K562 (cell line): Measurements from ENCODE around the gene KIF15. TPM values are rescaled to one million over a fixed set of nuclear protein-coding genes. Genes with fewer than 3 reads are reported as not detected.

Source experiments
- DIDO1 ChIP-seq: fragments of 450-650 bp; IDR thresholded peaks from 2 replicates; pipeline ENCODE4 v1.6.1; 2016; ENCODE audit warnings: low read depth, missing biosample characterization, missing genetic modification characterization
- E2F3 ChIP-seq: fragments of 250-450 bp; sonication (Bioruptor Pico); IDR thresholded peaks from 2 replicates; pipeline ENCODE4 v1.4.0; 2020; ENCODE audit warnings: mild to moderate bottlenecking
- E2F6 ChIP-seq, 2 experiments: IDR thresholded peaks; 2 replicates each; pipeline ENCODE4 v1.6.1; 2011; ENCODE audit warnings: borderline replicate concordance in 1 of 2, control low read depth in 1 of 2, low read depth in 1 of 2, low read length in 1 of 2, mild to moderate bottlenecking in 1 of 2, mixed read lengths in 1 of 2, moderate library complexity in 1 of 2; ENCODE audit not compliant: insufficient read depth in 1 of 2, insufficient read length in 1 of 2, poor library complexity in 1 of 2, severe bottlenecking in 1 of 2; ENCODE audit errors: extremely low read depth in 1 of 2
- FOXO4 ChIP-seq: fragments of 450-650 bp; formaldehyde crosslinking; IDR thresholded peaks from 2 replicates; pipeline ENCODE4 v1.4.0; 2020; ENCODE audit warnings: mild to moderate bottlenecking, moderate library complexity
- HDAC2 ChIP-seq: fragments of 450-650 bp; IDR thresholded peaks from 2 replicates; pipeline ENCODE4 v1.6.1; 2016; ENCODE audit warnings: mild to moderate bottlenecking
- HMG20B ChIP-seq: fragments of 250-450 bp; sonication (Bioruptor Pico); IDR thresholded peaks from 2 replicates; pipeline ENCODE4 v1.5.0; 2021; ENCODE audit warnings: mild to moderate bottlenecking
- JUN ChIP-seq, 2 experiments: sonication (generic) in 1 of 2; formaldehyde crosslinking in 1 of 2; IDR thresholded peaks; 2 replicates each; pipeline versions ENCODE4 v1.6.1 to v1.8.0; 2012 to 2022; ENCODE audit warnings: borderline replicate concordance in 2 of 2, mild to moderate bottlenecking in 2 of 2, improper control_type of control experiment in 1 of 2, low read depth in 1 of 2, low read length in 1 of 2, missing genetic modification reagents in 1 of 2
- KAT2B ChIP-seq: IDR thresholded peaks from one replicate; pipeline ENCODE4 v1.6.1; 2012; ENCODE audit warnings: low read depth, mild to moderate bottlenecking, control low read depth, inconsistent platforms, low read length, moderate library complexity
- MAX ChIP-seq: sonication (generic); formaldehyde crosslinking; IDR thresholded peaks from 2 replicates; pipeline ENCODE4 v1.9.0; 2022; ENCODE audit warnings: mild to moderate bottlenecking, missing genetic modification reagents
- MEF2A ChIP-seq: IDR thresholded peaks from 2 replicates; pipeline ENCODE4 v1.6.1; 2011; ENCODE audit warnings: low read depth, mild to moderate bottlenecking, low read length, moderate library complexity; ENCODE audit not compliant: control insufficient read depth
- NUFIP1 ChIP-seq: fragments of 450-650 bp; IDR thresholded peaks from 2 replicates; pipeline ENCODE4 v1.6.1; 2018; ENCODE audit not compliant: partially characterized antibody
- POLR2AphosphoS2 ChIP-seq: IDR thresholded peaks from 2 replicates; pipeline ENCODE4 v1.6.1; 2012; ENCODE audit warnings: low read length, improper control_type of control experiment
- PREB ChIP-seq: sonication (generic); formaldehyde crosslinking; IDR thresholded peaks from 2 replicates; pipeline ENCODE4 v1.8.1; 2023; ENCODE audit warnings: mild to moderate bottlenecking, missing genetic modification reagents
- TEAD4 ChIP-seq, 2 experiments: sonication (generic) in 1 of 2; formaldehyde crosslinking in 1 of 2; IDR thresholded peaks; 2 replicates each; pipeline versions ENCODE4 v1.6.1 to v1.8.0; 2012 to 2022; ENCODE audit warnings: borderline replicate concordance in 1 of 2, inconsistent platforms in 1 of 2, low read length in 1 of 2, mild to moderate bottlenecking in 1 of 2, missing genetic modification reagents in 1 of 2
- XRCC5 ChIP-seq: fragments of 200-400 bp; formaldehyde crosslinking; IDR thresholded peaks from 2 replicates; pipeline ENCODE4 v1.6.1; 2017; ENCODE audit warnings: low read depth, mild to moderate bottlenecking, low read length
- ZFPM2 ChIP-seq: fragments of 250-450 bp; sonication (Bioruptor Pico); IDR thresholded peaks from 2 replicates; pipeline ENCODE4 v1.5.1; 2022; ENCODE audit warnings: mild to moderate bottlenecking
- ZNF121 ChIP-seq: sonication (generic); formaldehyde crosslinking; conservative IDR thresholded peaks from 2 replicates; pipeline ENCODE4 v1.8.0; 2022; ENCODE audit warnings: missing genetic modification reagents
- ZNF175 ChIP-seq: fragments of 200-800 bp; sonication (Bioruptor generic); IDR thresholded peaks from 2 replicates; pipeline ENCODE4 v1.6.1; 2016; ENCODE audit warnings: low read depth, mild to moderate bottlenecking, missing genetic modification characterization, missing compliant biosample characterization
- ZNF184 ChIP-seq: sonication (generic); formaldehyde crosslinking; IDR thresholded peaks from 2 replicates; pipeline ENCODE4 v1.5.0; 2020; ENCODE audit warnings: missing genetic modification reagents
- ZNF197 ChIP-seq: fragments of 200-800 bp; sonication (Bioruptor generic); IDR thresholded peaks from 2 replicates; pipeline ENCODE4 v1.6.1; 2016; ENCODE audit warnings: low read depth, missing genetic modification characterization, missing compliant biosample characterization
- ZNF232 ChIP-seq: sonication (generic); formaldehyde crosslinking; IDR thresholded peaks from 2 replicates; pipeline ENCODE4 v1.8.0; 2022; ENCODE audit warnings: mild to moderate bottlenecking, missing genetic modification reagents
- ZNF3 ChIP-seq: fragments of 250-450 bp; sonication (Bioruptor Pico); IDR thresholded peaks from 2 replicates; pipeline ENCODE4 v1.5.0; 2021; ENCODE audit warnings: mild to moderate bottlenecking, moderate library complexity
- ZNF408 ChIP-seq: fragments of 250-450 bp; sonication (Bioruptor Pico); IDR thresholded peaks from 2 replicates; pipeline ENCODE4 v1.4.0; 2020; ENCODE audit warnings: low read depth, mild to moderate bottlenecking, moderate library complexity
- polyA plus RNA-seq, 8 experiments: library from polyadenylated mRNA; depleted of rRNA in 4 of 8; stranded (reverse) in 5 of 8; unstranded in 3 of 8; fragments of >200 nt; fragmentation: Nextera tagmentation in 2 of 8; fragmentation: Illumina TruSeq in 1 of 8; extraction: Ambion mirVana in 2 of 8; extraction: Trizol in 1 of 8; gene quantifications; 2 replicates each; pipeline versions ENCODE4 v1.2.1 to v1.2.3, GENCODE V29; 2011 to 2014; ENCODE audit warnings: inconsistent platforms in 1 of 8, missing spikeins in 1 of 8
- total RNA-seq, 7 experiments: library from RNA; depleted of rRNA in 6 of 7; stranded (reverse); fragments of >200 nt in 6 of 7; fragmentation: Illumina TruSeq in 2 of 7; extraction: Trizol in 2 of 7; gene quantifications; 2 replicates each; pipeline versions ENCODE4 v1.2.1 to v1.2.3, GENCODE V29; 2011 to 2021; ENCODE audit warnings: low replicate concordance in 1 of 7

Gene KIF15
- total and polyA plus RNA-seq, 9 of the 15 experiments (the other 6 are each of a cell fraction or from before 2014, with no cell fraction given): 9.0 to 45.9 (median 26.0) TPM

GRCh38 chr3:44761424-44762169 lies at the start of gene KIF15, which contains the start of gene KIAA1143 (continued):
- TF ChIP-seq E2F6 (IDR thresholded peaks at IDR 0.05; ENCODE audit: borderline replicate concordance in 1 of 2, extremely low read depth in 1 of 2, insufficient read depth in 1 of 2, insufficient read length in 1 of 2, low read depth in 1 of 2, low read length in 1 of 2, poor library complexity in 1 of 2, severe bottlenecking in 1 of 2): peak; percentile 89 to 92
- TF ChIP-seq NUFIP1: no peak
- peak; percentile 96 for TF ChIP-seq DIDO1 (tag)
- TF ChIP-seq PREB (CRISPR knock-in tag): peak; percentile 89
- no peak for TF ChIP-seq ZNF121
- peak; percentile 94 for TF ChIP-seq MAX (CRISPR knock-in tag)
- TF ChIP-seq ZNF232 (CRISPR knock-in tag): no peak
- TF ChIP-seq FOXO4 (CRISPR knock-in tag): peak; percentile 23; the same call in 1 of the 2 replicates
- peak; percentile 93 for TF ChIP-seq ZNF175 (CRISPR knock-in tag)
- no peak for TF ChIP-seq ZNF3 (CRISPR knock-in tag)
- no peak for TF ChIP-seq ZNF408 (CRISPR knock-in tag)
- TF ChIP-seq HDAC2: peak; percentile 89
- 0 out of 2 replicates have a peak, but pooled peaks have one; percentile 72 for TF ChIP-seq XRCC5
- peak; percentile 81 for TF ChIP-seq ZNF197
- 0 out of 2 replicates have a peak, but pooled peaks have one; percentile 53 for TF ChIP-seq POLR2AphosphoS2
- TF ChIP-seq MEF2A: no peak
- TF ChIP-seq JUN (IDR thresholded peaks at IDR 0.05; ENCODE audit: borderline replicate concordance, low read depth, low read length): peak; percentile 83
- TF ChIP-seq JUN (CRISPR knock-in tag; IDR thresholded peaks at IDR 0.05; ENCODE audit: borderline replicate concordance): peak; percentile 82; the same call in 1 of the 2 replicates
- no peak for TF ChIP-seq HMG20B (CRISPR knock-in tag)
- TF ChIP-seq ZNF184: no peak
- TF ChIP-seq KAT2B: no peak
- TF ChIP-seq E2F3 (CRISPR knock-in tag): peak; percentile 98
- TF ChIP-seq TEAD4 (IDR thresholded peaks at IDR 0.05; ENCODE audit: low read length): peak; percentile 80
- TF ChIP-seq TEAD4 (CRISPR knock-in tag; IDR thresholded peaks at IDR 0.05; ENCODE audit: borderline replicate concordance): peak; percentile 74; the same call in 1 of the 2 replicates
- no peak for TF ChIP-seq ZFPM2 (CRISPR knock-in tag)
